ENCODE data around the gene PAFAH1B1.
"Not testable (repeated sequence)": the region's sequence is repeated elsewhere in the genome, so short reads cannot be mapped to it uniquely, and the experiment has no call there.

PAFAH1B1 gene

GRCh38 chr17:2594722-2595599 is 1.5 kb downstream of the PAFAH1B1 start:
- no peak for DNase-seq

- no peak for DNase-seq
These were observed 2.3 kb downstream of the PAFAH1B1 start for GRCh38 chr17:2595716-2596115.

- no peak for DNase-seq
These were observed 4.7 kb downstream of the PAFAH1B1 start for GRCh38 chr17:2598166-2598565.

- DNase-seq: no peak
These were observed 9.2 kb downstream of the PAFAH1B1 start for GRCh38 chr17:2602597-2603017.

- DNase-seq: no peak
These were observed 15.0 kb downstream of the PAFAH1B1 start for GRCh38 chr17:2608350-2608913.

GRCh38 chr17:2609091-2609490 is 15.6 kb downstream of the PAFAH1B1 start:
- no peak for DNase-seq

GRCh38 chr17:2610195-2611175 is 17.0 kb downstream of the PAFAH1B1 start:
- no peak for DNase-seq

GRCh38 chr17:2611627-2612026 is 18.2 kb downstream of the PAFAH1B1 start:
- DNase-seq: no peak

- DNase-seq: no peak
These were observed 19.2 kb downstream of the PAFAH1B1 start for GRCh38 chr17:2612630-2613029.

GRCh38 chr17:2613089-2613808 is 19.8 kb downstream of the PAFAH1B1 start:
- no peak for DNase-seq

- DNase-seq: no peak
These were observed 22.4 kb downstream of the PAFAH1B1 start for GRCh38 chr17:2615882-2616281.

GRCh38 chr17:2621241-2621640 is 27.8 kb downstream of the PAFAH1B1 start:
- no peak for DNase-seq

- not testable (repeated sequence) for DNase-seq
These were observed 28.5 kb downstream of the PAFAH1B1 start for GRCh38 chr17:2621951-2622405.

- DNase-seq: not testable (repeated sequence)
These were observed 29.4 kb downstream of the PAFAH1B1 start for GRCh38 chr17:2622721-2623301.

- DNase-seq: no peak
These were observed 30.9 kb downstream of the PAFAH1B1 start for GRCh38 chr17:2624292-2624731.

GRCh38 chr17:2626626-2627219 is 33.3 kb downstream of the PAFAH1B1 start:
- not testable (repeated sequence) for DNase-seq

GRCh38 chr17:2628922-2629321 is 35.5 kb downstream of the PAFAH1B1 start:
- DNase-seq: not testable (repeated sequence)

- no peak for DNase-seq
These were observed 37.8 kb downstream of the PAFAH1B1 start for GRCh38 chr17:2631211-2631610.

- DNase-seq: no peak
These were observed 41.0 kb downstream of the PAFAH1B1 start for GRCh38 chr17:2634361-2634960.

- no peak for DNase-seq
These were observed 41.8 kb downstream of the PAFAH1B1 start for GRCh38 chr17:2635241-2635640.

GRCh38 chr17:2635675-2636074 is 42.2 kb downstream of the PAFAH1B1 start:
- DNase-seq: no peak
